SU-DHL-6 (cell line): ENCODE data around the gene SLC6A7.

Experiments used
- EZH2phosphoT487 ChIP-seq: fragments of 200-600 bp; sonication (generic), shearing (Covaris generic); conservative IDR thresholded peaks from 2 replicates; pipeline ENCODE4 v1.6.1; 2018; ENCODE audit warnings: mild to moderate bottlenecking, antibody characterized with exemption, low read length, moderate library complexity, mixed read lengths
- TF ChIP-seq, protein P1 (sequence below): fragments of 200-600 bp; sonication (generic); IDR thresholded peaks from one replicate; pipeline ENCODE4 v1.5.1; 2017; ENCODE audit warnings: antibody characterized with exemption, mild to moderate bottlenecking, low read length, moderate library complexity; ENCODE audit not compliant: insufficient read depth, poor library complexity, severe bottlenecking

DNA sequence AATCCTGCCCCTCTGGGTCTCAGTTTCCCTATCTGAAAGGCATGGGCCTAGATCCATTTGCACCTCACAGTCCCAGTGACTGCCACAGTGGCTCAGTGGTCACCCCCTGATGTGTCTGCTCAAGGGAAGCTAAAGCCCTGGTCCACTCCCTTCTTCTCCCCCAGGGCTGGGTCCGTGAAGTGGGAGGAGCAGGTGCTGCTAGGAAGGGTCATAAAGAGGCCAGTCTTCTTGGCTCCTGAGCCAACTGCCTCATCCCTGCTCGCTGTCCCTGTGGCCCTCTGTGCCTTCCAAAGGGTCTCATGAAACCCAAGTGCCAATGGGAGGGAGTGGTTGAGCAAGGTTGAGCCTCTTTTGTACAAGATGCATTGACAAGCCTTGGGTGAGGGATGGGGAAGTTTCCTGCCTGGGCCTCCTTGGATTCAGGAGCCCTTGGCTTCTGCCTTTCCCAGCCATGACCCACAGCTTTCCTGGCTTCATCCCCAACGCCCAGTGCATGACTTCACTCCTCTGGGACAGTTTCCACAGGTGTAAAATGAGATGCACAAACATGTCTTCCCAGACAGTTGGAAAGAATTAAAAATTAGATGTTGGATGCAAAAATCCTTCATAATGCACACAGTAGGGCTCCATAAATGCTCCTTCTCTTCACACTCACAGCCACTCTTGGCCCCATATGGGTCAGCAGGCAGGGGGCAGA is 1.6 kb upstream of the SLC6A7 start:
- TF ChIP-seq EZH2phosphoT487, result no peak
- TF ChIP-seq, protein P1, sequence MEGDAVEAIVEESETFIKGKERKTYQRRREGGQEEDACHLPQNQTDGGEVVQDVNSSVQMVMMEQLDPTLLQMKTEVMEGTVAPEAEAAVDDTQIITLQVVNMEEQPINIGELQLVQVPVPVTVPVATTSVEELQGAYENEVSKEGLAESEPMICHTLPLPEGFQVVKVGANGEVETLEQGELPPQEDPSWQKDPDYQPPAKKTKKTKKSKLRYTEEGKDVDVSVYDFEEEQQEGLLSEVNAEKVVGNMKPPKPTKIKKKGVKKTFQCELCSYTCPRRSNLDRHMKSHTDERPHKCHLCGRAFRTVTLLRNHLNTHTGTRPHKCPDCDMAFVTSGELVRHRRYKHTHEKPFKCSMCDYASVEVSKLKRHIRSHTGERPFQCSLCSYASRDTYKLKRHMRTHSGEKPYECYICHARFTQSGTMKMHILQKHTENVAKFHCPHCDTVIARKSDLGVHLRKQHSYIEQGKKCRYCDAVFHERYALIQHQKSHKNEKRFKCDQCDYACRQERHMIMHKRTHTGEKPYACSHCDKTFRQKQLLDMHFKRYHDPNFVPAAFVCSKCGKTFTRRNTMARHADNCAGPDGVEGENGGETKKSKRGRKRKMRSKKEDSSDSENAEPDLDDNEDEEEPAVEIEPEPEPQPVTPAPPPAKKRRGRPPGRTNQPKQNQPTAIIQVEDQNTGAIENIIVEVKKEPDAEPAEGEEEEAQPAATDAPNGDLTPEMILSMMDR, result no peak
